Frontal cortex (tissue), 4 donors: ENCODE data around the gene MRGPRG. TPM values are rescaled to one million over a fixed set of nuclear protein-coding genes. Genes with fewer than 3 reads are reported as not detected.
"Not testable (repeated sequence)": the region's sequence is repeated elsewhere in the genome, so short reads cannot be mapped to it uniquely, and the experiment has no call there.

Experiments
- DNase-seq, 2 donors: peaks; one replicate each; pipeline ENCODE4 v3.0.0; 2012; ENCODE audit warnings: low spot score in 2 of 2
- FAIRE-seq: peaks from 2 replicates; lab custom pipeline; 2012; peaks lifted over from hg19 to GRCh38; lab: Jason Lieb, UNC
- total RNA-seq: library from RNA; depleted of rRNA; stranded (reverse); fragments of >200 nt; gene quantifications from one replicate; pipeline ENCODE4 v1.2.3, GENCODE V29; 2014
- donor health status: control.
- donor health status: control.
- donor health status: control.

MRGPRG gene, protein sequence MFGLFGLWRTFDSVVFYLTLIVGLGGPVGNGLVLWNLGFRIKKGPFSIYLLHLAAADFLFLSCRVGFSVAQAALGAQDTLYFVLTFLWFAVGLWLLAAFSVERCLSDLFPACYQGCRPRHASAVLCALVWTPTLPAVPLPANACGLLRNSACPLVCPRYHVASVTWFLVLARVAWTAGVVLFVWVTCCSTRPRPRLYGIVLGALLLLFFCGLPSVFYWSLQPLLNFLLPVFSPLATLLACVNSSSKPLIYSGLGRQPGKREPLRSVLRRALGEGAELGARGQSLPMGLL
- total RNA-seq: not detected

DNA sequence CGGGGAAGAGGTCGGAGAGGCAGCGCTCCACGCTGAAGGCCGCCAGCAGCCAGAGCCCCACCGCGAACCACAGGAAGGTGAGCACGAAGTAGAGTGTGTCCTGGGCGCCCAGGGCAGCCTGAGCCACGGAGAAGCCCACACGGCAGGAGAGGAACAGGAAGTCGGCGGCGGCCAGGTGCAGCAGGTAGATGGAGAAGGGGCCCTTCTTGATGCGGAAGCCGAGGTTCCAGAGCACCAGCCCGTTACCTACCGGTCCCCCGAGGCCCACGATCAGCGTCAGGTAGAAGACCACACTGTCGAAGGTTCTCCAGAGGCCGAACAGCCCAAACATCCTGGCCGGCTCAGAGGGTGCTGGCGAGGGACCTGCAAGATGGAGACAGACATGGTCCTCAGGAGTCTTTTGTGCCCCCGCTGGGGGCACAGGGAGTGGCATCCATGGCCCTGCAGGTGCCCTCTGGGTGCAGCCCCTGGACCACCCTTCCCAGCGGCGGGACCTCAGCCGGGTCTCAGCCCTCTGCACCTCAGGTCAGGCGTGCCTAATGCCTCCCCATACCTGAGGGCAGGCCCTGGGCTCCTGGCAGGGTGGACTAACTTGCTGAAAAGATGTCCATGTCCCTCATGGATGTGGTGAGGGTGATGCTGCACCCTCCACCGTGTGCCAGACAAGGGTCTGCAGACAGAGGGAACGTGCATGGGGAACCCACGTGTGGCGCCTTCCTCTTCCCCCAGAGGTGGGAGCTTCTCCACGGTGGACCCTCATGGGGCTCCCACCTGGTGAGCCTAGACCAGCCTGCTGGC, at the start of gene MRGPRG:
MRGPRG (minus strand) TSS at position 331 of the 798 bp plus-strand sequence; CDS start at position 331, 0 bp downstream.
- DNase-seq: no peak
- FAIRE-seq: no peak

GRCh38 chr11:3262548-3262947, 43.9 kb upstream of the MRGPRG start:
- not testable (repeated sequence) for DNase-seq, FAIRE-seq

DNA sequence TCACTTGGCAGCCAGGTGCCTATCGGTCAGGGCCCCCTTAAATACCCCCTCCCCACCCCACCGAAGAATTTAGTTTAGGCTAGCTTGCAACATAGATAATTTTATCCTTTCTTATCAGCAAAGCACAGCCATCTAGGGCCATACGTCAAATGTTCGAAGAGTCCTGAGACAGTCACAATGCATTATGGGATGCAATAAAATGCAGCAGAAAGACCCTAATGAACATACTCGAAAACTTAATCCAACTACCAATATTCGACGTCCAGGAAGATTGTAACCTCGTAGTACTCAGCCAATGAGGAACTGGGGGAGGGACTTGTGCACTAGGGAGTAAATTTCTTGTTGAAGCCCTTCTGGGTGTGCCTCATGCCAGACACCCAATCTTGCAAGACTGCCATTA, 43.2 kb upstream of the MRGPRG start:
- FAIRE-seq: not testable (repeated sequence)

DNA sequence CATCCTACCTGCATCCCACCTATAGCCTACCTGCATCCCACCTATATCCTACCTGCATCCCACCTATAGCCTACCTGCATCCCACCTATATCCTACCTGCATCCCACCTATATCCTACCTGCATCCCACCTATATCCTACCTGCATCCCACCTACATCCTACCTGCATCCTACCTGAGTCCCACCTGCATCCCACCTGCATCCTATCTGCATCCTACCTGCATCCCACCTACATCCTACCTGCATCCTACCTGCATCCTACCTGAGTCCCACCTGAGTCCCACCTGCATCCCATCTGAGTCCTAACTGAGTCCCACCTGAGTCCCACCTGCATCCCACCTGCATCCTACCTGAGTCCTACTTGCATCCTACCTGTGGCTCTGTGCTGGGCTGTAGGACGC, 38.9 kb upstream of the MRGPRG start:
- not testable (repeated sequence) for DNase-seq, FAIRE-seq

More for the DNA sequence above, 43.2 kb upstream of the MRGPRG start:
- not testable (repeated sequence) for DNase-seq

GRCh38 chr11:3255241-3255640, 36.6 kb upstream of the MRGPRG start:
- not testable (repeated sequence) for FAIRE-seq, DNase-seq

GRCh38 chr11:3254773-3255172, 36.2 kb upstream of the MRGPRG start:
- DNase-seq, FAIRE-seq: not testable (repeated sequence)

DNA sequence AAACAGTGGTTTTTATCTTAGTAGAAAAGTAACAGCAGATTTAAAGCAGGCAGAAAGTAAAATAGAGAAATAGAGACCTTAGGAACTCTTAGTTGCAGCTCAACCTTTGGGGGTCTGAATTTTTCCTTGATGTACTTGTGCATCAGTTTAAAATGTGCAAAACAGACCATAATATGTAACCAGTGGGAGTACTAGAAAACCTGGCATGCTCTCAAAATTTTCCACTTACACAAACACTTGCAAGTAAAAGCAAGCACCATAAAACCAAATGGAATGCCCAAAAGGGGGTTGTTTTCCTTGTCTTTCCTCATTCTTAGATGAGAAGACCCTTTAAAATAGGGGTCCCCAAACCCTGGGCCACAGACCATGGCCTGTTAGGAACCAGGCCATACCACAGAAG, 26.5 kb upstream of the MRGPRG start:
- FAIRE-seq: no peak
- no peak for DNase-seq

GRCh38 chr11:3243880-3244279, 25.3 kb upstream of the MRGPRG start:
- DNase-seq: no peak
- peak; percentile 17 for FAIRE-seq

GRCh38 chr11:3237119-3237518, 18.5 kb upstream of the MRGPRG start:
- FAIRE-seq (no peak), DNase-seq (no peak)

GRCh38 chr11:3234846-3235245, 16.2 kb upstream of the MRGPRG start:
- no peak for DNase-seq
- FAIRE-seq: no peak

- FAIRE-seq: no peak
- no peak for DNase-seq
Measured at GRCh38 chr11:3232956-3233355, 14.3 kb upstream of the MRGPRG start.

DNA sequence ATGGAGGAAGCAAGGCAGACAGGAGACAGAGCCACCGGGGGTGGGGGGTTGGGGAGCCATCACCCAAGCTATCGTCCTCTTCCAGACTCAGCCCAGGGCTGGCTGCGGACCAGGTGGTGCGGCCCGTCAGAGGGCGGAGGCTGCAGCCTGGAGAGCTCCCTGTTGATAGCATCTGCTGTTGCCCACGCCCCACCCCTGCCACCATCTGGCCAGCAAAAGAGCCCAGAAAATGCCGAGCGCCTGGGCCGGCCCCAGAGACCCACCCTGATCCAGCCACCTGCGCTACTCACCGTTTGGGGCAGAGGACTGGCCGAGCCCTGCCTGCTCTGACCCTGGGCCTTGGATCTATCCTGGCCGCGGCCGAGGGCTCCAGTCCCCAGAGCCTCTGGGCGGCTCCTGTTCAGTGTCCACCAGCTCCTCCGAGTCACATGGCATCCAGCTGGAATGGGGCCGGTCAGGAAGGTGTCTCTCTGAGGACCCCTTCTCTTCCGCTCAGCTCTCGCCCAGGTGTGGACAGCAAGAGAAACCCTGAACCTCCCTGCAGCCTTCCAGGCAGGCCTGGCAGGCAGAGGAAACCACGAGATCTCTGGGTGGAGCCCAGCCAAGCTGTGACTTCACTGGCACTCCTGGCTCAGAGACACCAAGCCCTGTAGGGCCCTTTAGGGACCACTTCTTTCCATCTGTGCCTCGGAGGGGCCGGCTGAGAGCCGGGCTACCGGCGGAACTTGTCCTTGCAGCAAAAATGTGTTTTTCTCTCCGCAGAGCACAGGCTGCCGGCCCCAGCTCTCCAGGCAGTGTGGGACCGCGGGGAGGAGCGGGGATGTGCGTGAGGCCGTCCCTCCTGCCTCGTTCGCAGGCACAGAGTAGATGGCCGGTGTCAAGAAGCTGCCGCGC, 13.5 kb upstream of the MRGPRG start, which contains the start of gene MRGPRE:
MRGPRE (minus strand) TSS at position 567 of the 894 bp plus-strand sequence. CDS start 3,618 bp downstream, outside the sequence.
- FAIRE-seq: no peak
- peak; percentile 8 to 45 for DNase-seq

GRCh38 chr11:3231550-3231850, 12.9 kb upstream of the MRGPRG start:
- FAIRE-seq (no peak), DNase-seq (peak in 1 of 2 donors; percentile 30)

DNA sequence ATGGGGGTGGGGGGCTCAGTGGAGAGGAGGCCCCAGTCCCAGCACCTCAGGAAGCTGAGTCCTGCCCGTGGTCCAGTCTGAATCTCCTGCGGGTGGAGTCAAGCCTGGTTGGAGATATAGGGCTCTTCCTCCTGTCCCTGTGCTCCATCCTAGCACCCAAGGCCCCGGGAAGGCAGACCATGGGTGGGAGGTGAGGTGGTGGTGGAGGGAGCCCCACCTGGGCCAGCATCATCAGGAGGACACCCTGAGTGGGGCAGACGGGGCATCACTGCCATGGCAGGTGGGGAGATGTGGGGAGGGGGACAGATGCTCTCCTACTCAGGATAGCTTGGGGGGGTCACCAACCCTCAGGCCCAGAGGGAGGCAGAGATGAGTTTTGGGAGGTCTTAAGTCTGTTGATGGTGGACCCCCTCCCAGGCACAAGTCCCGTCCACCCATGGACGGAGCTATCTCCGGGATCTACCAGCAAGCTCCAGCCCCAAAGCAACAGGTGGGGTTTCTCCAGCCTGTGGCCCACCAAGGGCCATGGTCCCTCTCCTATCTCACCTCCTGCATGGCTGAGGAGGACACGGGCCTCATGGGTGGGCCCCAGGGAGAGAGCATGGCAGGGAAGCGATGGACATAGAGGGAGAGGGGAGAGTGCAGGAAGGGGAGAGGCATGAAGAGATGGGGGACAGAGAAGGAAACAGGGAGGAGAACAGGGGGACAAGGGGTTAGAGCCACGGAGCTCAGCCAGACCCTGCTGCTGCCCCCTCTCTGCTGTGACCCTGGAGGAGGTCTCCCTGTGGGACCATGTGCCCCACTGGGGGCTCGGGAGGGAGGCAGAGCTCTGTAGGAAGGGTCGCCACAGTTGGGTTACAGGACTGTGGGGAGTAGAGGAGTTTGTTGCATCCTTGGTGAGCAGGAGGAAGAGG, 12.3 kb upstream of the MRGPRG start:
- peak; percentile 7 to 12 for DNase-seq
- FAIRE-seq: no peak

GRCh38 chr11:3229673-3230630, 11.3 kb upstream of the MRGPRG start:
- FAIRE-seq (no peak), DNase-seq (peak; percentile 6 to 9)

DNA sequence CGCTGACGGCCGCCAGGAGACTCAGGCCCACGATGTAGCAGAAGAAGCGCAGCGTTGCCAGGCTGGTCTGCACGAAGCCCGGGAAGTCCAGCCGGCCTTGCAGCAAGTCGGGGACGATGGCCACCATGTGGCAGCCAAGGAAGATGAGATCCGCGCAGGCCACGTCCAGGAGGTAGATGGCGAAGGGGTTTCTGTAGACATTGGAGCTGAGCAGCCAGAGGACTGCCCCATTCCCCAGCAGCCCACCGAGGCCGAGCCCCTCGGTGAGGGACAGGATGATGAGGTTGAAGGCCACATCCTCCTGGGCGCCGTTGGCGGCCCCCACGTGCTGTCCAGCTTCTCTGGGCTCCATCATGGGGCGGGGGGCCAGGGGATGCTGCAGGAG, 9.8 kb upstream of the MRGPRG start:
- FAIRE-seq: no peak
- DNase-seq: no peak

DNA sequence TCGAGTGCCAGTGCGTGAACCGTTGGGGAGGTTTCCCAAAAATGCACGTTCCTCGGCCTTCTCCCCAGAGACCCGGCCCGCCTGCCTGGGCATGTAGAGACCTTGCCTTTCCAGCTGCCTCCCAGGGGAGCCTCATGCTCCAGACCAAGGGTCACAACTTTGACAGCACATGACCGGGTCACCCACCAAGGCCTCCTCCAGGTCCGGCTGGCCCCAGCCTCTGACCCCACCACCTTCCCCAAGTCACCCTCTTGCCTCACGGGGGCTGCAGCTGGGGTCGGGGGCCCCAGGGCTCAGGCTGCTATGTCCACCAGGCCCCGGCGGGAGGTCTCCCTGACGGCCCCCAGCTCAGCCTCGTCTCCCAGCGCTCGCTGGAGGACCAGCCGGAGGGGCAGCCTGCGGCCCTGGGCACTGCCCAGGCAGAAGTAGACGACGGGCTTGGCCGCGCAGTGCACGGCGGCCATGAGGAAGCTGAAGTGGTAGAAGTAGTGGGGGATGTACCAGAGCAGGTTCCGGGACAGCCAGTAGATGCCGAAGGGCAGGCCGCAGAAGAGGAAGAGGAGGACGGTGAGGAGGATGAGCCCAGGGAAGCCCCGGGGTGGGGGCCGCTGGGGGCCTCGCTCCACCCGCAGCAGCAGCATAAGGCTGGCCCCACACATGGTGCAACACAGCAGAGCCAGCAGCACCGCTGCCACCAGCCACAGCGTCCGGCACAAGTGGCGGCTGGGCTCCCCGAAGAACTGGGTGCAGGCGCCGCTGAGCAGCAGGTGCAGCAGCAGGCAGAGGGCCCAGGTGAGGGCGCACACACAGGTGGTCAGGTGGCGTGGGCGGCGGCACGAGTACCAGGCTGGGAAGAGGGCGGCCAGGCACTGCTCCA, 9.2 kb upstream of the MRGPRG start:
- FAIRE-seq (no peak), DNase-seq (peak; percentile 3 to 24)
